Mammary epithelial cell (primary cell): ENCODE results near the gene LIN7A.

Experiments used
- CTCF ChIP-seq, 2 donors: IDR thresholded peaks in 1 of 2; conservative IDR thresholded peaks in 1 of 2; 2 replicates each; pipeline ENCODE4 v1.5.1; 2011 to 2012; ENCODE audit warnings: inconsistent platforms in 2 of 2, low read length in 2 of 2, mild to moderate bottlenecking in 2 of 2, control low read depth in 1 of 2, low read depth in 1 of 2; ENCODE audit not compliant: insufficient read depth in 1 of 2; ENCODE audit errors: extremely low read depth in 1 of 2
- EZH2 ChIP-seq: IDR thresholded peaks from 2 replicates; pipeline ENCODE4 v1.6.1; 2012; ENCODE audit warnings: low read length, inconsistent platforms, borderline replicate concordance

DNA sequence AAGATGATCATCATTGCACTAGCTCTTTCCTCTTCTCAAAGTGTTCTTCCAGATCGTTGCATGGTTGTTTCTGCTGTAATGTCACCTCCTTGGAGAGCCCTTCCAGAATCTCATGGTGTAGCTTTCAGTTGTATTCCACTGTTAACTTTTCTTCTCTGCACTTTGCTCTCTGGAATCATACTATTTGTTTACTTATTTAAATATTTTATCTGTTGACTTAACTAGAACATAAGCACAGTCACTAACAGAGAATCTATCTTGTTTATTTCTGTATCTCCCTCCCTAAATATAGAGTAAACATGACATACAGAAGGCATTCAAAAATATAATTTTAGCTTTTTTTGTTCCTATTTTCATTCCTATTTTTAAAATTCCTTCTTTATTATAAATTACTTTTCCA lies 11.8 kb downstream of the LIN7A start:
- TF ChIP-seq CTCF (conservative IDR thresholded peaks at IDR 0.05 in 1 of 2, IDR thresholded peaks at IDR 0.05 in 1 of 2; ENCODE audit: extremely low read depth in 1 of 2, insufficient read depth in 1 of 2, low read depth in 1 of 2, low read length in 2 of 2) (no peak), EZH2 (no peak)
